ENCODE measurements around the gene ADAMTS16. TPM values are rescaled to one million over a fixed set of nuclear protein-coding genes. Genes with fewer than 3 reads are reported as not detected.

ADAMTS16 gene
- total and polyA plus RNA-seq, 9 donors: 7.4 to 32.7 (median 13.6) TPM

DNA sequence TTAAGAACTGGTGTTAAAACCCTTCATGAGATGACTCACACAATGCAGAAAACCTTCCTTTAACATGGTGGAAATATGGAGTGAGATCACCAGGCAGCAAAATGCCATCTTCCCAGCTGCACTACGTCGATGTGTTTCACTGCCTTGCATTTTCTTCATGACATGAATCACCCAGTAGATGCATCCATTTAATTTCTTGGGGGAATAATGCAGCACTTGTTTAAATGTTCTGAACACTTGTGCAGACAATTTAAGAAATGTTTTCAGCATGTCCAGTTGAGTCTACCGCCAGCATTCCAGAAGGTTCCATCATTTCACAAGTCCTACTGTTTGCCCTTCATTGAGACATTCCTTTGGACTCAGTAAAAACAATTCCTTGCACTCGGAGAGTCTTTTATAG lies 81.6 kb downstream of the ADAMTS16 start:
- TF ChIP-seq CTCF (IDR thresholded peaks at IDR 0.05): no peak
- TF ChIP-seq EP300 (IDR thresholded peaks at IDR 0.05): no peak
- TF ChIP-seq POLR2A (IDR thresholded peaks at IDR 0.05): no peak

DNA sequence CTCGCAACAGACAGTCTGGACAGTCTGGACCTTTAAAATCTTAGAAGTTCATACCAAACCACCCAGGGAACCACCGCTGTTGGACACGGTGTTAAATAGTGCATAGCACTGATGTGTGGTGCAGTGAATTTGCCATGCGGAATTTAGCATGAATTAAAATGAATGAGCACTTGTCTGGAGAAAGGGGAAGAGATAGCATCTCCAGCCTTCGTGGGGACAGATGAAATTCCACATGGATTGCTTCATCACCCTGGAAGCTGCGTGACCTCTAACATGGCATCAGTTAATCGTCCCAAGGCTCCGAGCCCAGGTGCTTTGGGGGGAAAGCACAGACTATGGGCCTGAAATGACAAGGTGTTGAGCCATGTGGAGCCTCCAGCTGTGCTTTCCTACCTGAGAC lies 91.4 kb downstream of the ADAMTS16 start:
- TF ChIP-seq CTCF (IDR thresholded peaks at IDR 0.05): no peak
- no peak for TF ChIP-seq POLR2A (IDR thresholded peaks at IDR 0.05)
- no peak for TF ChIP-seq EP300 (IDR thresholded peaks at IDR 0.05)
- no peak for DNase-seq
- H3K36me3 ChIP-seq: no peaks in the 10 kb centered on the region
- no peaks in the 10 kb centered on the region for H3K9me3 ChIP-seq
- H3K27ac ChIP-seq: no peak overlapping the region
- intact Hi-C loops (cut with DNase I): no loop called here
- no peaks in the 10 kb centered on the region for H3K4me1 ChIP-seq (ENCODE audit: insufficient read depth)
- 79 to 84% (median 84%) methylated on average over 8 of the region's 8 CpGs for WGBS, 3 donors
- no peaks in the 10 kb centered on the region for H3K27me3 ChIP-seq
- H3K4me3 ChIP-seq: no peak overlapping the region

More for the DNA sequence above, 81.6 kb downstream of the ADAMTS16 start:
- Histone ChIP-seq H3K27ac (no peak overlapping the region), H3K9me3 (no peaks in the 10 kb centered on the region), H3K36me3 (no peaks in the 10 kb centered on the region), H3K4me1 (ENCODE audit: insufficient read depth) (no peaks in the 10 kb centered on the region), H3K27me3 (no peaks in the 10 kb centered on the region), H3K4me3 (no peak overlapping the region)
- intact Hi-C loops (cut with DNase I): no loop called here
- WGBS, 3 donors: 66 to 70% (median 68%) methylated on average over 4 of the region's 4 CpGs
- DNase-seq: no peak

DNA sequence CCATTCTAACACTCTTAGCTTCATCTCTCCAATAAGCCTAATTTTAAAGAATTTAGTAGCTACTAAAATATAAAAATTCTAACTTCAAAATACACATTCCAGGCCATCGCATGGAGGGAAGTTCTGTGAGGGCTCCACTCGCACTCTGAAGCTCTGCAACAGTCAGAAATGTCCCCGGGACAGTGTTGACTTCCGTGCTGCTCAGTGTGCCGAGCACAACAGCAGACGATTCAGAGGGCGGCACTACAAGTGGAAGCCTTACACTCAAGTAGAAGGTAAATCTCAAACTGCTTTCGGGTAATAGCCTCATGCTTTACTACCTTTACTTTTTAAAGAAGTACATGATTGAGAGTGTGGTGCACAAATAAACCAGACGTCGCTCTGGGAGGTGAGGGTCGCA lies 94.8 kb downstream of the ADAMTS16 start:
- no peaks in the 10 kb centered on the region for H3K36me3 ChIP-seq
- no peaks in the 10 kb centered on the region for H3K9me3 ChIP-seq
- intact Hi-C loops (cut with DNase I): no loop called here
- no peak for TF ChIP-seq CTCF (IDR thresholded peaks at IDR 0.05)
- no peak overlapping the region for H3K4me3 ChIP-seq
- no peaks in the 10 kb centered on the region for H3K27me3 ChIP-seq
- WGBS, 3 donors: 90 to 94% (median 93%) methylated on average over 11 of the region's 11 CpGs
- no peaks in the 10 kb centered on the region for H3K4me1 ChIP-seq (ENCODE audit: insufficient read depth)
- no peak for DNase-seq
- H3K27ac ChIP-seq: no peak overlapping the region

DNA sequence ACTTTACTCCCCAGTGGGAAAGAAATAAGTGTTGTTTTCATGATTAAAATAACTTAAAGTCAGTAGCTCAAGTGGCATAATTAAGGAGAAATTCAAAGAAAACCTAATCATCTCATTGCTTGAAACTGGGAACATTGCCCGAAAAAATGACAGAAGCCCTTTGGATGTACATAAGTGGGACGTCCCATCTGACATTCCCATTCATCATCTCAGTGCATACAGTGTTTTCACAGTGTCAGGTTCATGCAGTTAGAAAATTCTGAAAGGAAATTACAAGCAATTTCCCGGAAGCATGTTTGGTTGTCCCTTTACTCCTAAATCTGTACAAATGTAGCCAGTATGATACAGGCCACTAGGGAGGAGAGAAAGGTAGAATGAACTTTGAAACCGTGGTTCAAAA lies 95.6 kb downstream of the ADAMTS16 start:
- H3K36me3 ChIP-seq: no peaks in the 10 kb centered on the region
- H3K27ac ChIP-seq: no peak overlapping the region
- H3K27me3 ChIP-seq: no peaks in the 10 kb centered on the region
- intact Hi-C loops (cut with DNase I): no loop called here
- WGBS, 3 donors: 65 to 68% (median 67%) methylated on average over 4 of the region's 4 CpGs
- H3K4me1 ChIP-seq (ENCODE audit: insufficient read depth): no peaks in the 10 kb centered on the region
- DNase-seq: no peak
- TF ChIP-seq EP300 (IDR thresholded peaks at IDR 0.05): no peak
- TF ChIP-seq CTCF (IDR thresholded peaks at IDR 0.05): no peak
- no peak for TF ChIP-seq POLR2A (IDR thresholded peaks at IDR 0.05)
- no peaks in the 10 kb centered on the region for H3K9me3 ChIP-seq
- no peak overlapping the region for H3K4me3 ChIP-seq

DNA sequence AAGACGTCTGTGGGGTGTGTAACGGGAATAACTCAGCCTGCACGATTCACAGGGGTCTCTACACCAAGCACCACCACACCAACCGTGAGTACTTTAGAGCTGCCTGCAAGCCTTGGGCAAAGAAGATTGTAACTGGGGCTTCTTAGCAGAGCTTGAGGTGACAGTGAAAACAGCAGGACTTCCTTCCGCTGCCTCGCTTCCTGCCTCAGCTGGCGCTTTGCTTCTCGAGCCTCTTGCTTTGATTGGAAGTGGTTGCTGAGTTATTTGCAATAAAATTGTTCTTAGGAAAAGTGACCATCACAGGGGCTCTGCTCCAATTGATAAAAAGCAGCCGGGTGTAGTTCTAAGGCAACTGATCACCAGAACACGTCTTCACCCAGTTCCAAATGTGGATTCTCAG lies 99.1 kb downstream of the ADAMTS16 start:
- no peak for DNase-seq
- H3K27me3 ChIP-seq: no peaks in the 10 kb centered on the region
- no peak overlapping the region for H3K27ac ChIP-seq
- H3K9me3 ChIP-seq: no peaks in the 10 kb centered on the region
- no peak overlapping the region for H3K4me3 ChIP-seq
- TF ChIP-seq EP300 (IDR thresholded peaks at IDR 0.05) (no peak), POLR2A (IDR thresholded peaks at IDR 0.05) (no peak), CTCF (IDR thresholded peaks at IDR 0.05) (no peak)
- H3K4me1 ChIP-seq (ENCODE audit: insufficient read depth): no peaks in the 10 kb centered on the region
- intact Hi-C loops (cut with DNase I): no loop called here
- H3K36me3 ChIP-seq: no peaks in the 10 kb centered on the region
- 87 to 91% (median 88%) methylated on average over 10 of the region's 10 CpGs for WGBS, 3 donors

Data from ovary (tissue), 9 donors.